NCI-H774 (cell line): Measurements from ENCODE around the gene TLN1.
A peak's percentile ranks its signal among the peaks of the same experiment; 100 is the strongest.

Source experiments
- DNase-seq: peaks from one replicate; lab custom pipeline; 2025; lab: John Stamatoyannopoulos, UW

The TLN1 gene

DNA sequence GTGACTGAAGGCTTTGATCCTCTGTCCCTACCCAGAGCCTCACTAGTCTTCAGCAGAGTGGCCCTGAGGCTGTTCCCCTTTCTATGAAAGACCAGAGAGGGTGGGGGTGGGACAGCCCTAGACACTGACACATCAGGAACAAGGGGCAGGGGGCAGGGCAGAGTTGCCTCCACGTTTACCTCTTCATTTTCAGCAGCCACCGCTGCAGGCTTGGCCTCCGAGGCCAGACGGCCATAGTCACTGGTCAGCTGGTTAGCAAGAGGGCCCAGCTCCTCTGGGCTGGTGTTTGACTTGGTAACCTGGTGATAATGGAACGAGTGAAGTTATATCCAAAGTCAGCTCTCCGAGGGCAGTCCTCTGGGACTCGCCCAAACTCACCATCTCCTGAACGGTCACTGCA, 26.6 kb downstream of the TLN1 start:
- no peak for DNase-seq

DNA sequence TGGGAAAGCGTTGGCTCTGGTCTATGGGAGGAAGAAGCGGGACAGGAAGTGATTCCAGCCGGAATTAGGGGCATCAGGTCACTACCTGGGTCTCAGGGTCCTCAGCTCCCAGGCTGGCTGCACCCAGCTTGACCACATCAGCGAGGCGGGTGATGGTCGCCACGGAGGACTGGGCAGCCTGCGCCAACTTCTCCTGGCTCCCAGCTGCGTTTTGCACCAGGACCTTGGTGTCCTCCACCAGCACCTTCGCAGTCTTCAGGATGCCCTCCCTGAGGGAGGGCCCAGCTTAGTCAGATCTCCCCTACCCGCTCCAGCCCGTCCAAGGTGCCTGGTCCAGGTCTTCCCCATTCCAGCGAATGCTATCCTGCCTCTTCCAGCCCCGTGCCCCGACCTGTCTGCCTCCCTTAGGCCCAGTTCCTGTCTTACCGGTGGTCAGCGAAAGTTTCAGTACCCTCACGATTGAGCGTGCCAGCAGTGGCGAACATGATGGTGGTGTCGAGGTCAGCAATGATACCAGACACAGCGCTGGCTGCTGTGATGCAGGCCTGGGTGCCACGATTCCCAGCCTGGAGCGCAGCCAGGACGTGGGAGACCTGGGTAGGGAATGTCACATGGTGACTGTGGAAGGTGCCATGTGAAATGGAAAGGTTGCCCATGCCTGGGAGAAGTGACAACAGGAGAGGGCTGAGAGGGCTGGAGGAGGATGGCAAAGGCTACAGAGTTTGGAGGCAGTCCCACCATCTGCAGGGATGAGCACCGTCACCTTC, 27.9 kb downstream of the TLN1 start:
- DNase-seq, result no peak

DNA sequence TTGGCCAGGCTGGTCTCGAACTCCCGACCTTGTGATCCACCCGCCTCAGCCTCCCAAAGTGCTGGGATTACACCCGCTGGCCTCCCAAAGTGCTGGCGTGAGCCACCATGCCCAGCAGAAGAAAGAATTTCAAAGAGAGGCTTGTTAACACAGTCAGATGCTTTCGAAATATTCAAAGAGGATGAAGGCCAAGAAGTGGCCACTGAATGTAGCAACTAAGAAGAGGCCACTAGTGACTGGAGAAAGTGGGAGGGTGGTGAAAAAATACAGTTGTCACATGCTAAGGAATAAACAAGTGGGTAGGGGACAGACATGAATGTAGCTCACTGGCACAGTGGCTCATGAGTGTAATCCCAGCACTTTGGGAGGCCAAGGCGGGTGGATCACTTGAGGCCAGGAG, 29.3 kb downstream of the TLN1 start:
- no peak for DNase-seq

DNA sequence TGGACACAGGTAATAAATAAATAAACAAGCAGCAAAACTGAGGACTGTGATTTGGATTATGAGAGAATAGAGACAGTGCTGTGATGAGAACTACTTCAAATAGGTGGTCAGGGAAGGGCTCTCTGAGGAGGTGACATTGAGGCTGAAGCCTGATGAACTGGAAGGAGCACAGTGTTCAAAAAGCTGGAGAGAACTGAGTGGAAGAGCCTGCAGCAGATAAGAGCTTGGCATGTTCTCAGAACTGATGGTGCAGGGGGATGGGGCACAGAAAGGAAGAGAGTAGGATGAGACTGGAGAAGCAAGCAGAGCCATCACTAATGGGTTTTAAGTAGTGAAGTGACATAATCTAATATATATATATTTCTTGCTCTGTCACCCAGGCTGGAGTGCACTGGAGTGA, 31.1 kb downstream of the TLN1 start:
- no peak for DNase-seq

GRCh38 chr9:35700031-35700430, 32.0 kb downstream of the TLN1 start:
- DNase-seq, result no peak

- no peak for DNase-seq
Measured at GRCh38 chr9:35698231-35698630, 33.8 kb downstream of the TLN1 start.

DNA sequence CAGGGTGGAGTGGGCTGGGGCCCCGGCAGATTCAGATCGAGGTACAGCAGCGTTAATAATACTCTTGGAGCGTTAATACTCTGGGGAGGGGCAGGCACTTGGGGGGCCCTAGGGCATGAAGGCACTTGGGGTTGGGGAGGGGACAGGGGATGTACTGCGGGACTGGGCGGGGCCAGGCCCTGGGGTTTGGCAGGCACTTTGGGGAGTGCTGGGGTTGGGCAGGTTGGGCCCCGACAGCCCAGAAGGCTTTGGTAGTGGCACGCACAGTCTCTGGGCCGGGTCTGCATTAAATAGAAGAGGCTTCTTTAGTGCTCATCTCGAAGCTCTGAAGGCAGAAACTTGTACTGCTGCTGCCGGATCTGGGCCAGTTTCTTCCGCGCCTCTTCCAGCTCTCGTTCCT, 34.5 kb downstream of the TLN1 start:
- no peak for DNase-seq

- peak; percentile 3 for DNase-seq
Measured at GRCh38 chr9:35696520-35697215, 35.3 kb downstream of the TLN1 start.

- DNase-seq, result no peak
Measured at GRCh38 chr9:35695943-35696401, 36.0 kb downstream of the TLN1 start.

GRCh38 chr9:35691757-35692301, 40.2 kb downstream of the TLN1 start:
- no peak for DNase-seq

DNA sequence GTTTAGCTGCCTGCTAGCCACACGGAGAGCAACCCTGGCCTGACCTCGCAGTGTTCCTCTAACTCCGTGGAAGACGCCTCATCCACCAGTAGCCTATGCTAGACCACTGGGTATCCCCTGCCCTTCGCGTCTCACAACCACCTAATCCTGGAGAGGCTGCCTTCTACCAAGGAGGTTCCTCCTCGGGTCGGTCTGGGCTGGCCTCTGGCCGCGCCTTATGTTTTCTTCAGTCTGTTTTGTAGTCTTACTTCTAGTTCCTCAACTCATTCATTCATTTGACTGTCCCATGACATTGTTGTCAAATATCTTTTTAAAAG, 40.7 kb downstream of the TLN1 start:
- no peak for DNase-seq

DNA sequence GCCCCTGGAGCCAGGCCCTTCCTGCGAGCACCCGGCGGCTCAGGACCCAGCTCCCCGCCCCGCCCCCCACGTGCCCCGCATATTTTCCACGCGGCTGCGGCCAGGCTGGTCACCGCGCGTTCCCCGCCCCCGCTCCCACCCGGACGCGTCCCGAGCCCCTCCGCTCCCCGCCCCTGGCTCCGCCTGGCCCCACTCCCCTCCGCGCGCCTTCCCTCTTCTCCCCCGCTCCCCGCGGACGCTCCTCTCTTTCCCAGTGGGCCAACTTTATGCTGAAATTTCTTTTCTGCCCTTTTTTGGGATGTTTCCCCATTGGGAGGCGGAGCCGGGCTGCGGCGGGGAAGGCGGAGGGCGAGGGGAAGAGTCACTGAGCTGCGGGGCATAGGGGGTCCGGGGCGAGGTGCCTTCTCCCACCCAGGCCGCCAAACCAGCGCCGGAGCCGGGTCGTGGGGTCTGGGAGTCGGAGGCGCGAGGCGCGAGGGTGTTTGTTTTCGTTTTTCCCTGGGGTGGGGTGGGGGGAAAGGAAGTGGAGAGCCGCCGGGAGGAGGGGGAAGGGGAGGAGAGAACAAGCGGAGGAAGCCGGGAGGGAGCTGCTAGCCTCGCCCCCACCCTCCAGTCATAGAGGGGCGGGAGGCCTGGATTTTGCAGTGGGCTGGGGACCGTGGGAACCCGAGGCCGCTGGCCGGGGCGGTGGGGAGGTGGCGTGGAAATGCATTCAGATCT, 41.2 kb downstream of the TLN1 start:
- DNase-seq, result peak; percentile 6

GRCh38 chr9:35690294-35690613, 41.7 kb downstream of the TLN1 start:
- DNase-seq, result no peak

DNA sequence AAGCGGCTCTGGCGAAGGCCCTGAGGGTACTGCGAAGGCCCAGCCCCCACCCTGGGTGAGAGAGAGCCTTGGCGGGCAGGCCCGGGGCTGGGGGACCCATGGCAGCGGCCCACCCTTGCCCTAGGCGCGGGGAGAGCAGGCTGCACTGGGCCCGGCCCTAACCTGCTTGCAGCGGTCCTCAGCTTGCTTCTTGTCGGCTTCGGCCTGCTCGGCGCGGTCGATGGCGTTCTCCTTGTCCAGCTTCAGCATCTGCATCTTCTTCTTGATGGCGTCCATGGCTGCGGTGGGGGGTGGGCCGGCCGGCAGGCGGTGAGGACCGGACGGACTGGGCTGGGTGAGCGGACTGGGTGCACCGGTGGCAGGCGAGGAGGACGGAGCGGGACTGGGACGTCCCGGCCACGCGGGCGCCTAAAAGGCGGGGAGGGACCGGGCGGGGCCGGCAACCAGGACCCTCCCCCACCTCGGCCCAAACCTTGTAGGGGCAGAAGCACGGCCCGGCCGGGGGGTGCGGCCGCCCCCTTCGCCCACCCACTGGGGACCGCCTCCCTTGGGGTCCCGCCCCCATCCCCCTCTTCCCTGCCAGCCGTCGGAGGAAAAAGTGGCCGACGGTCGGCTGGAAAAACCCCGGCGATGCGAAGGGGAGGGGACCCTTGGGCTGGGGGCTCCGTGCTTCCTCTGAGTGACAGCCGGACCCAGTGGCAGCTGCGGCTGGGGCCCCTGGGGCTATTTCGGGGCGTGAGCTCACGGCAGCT, 42.3 kb downstream of the TLN1 start, which contains the start of gene TPM2:
TPM2 (minus strand) TSS at position 384 of the 752 bp plus-strand sequence; CDS start at position 276, 108 bp downstream.
- no peak for DNase-seq

DNA sequence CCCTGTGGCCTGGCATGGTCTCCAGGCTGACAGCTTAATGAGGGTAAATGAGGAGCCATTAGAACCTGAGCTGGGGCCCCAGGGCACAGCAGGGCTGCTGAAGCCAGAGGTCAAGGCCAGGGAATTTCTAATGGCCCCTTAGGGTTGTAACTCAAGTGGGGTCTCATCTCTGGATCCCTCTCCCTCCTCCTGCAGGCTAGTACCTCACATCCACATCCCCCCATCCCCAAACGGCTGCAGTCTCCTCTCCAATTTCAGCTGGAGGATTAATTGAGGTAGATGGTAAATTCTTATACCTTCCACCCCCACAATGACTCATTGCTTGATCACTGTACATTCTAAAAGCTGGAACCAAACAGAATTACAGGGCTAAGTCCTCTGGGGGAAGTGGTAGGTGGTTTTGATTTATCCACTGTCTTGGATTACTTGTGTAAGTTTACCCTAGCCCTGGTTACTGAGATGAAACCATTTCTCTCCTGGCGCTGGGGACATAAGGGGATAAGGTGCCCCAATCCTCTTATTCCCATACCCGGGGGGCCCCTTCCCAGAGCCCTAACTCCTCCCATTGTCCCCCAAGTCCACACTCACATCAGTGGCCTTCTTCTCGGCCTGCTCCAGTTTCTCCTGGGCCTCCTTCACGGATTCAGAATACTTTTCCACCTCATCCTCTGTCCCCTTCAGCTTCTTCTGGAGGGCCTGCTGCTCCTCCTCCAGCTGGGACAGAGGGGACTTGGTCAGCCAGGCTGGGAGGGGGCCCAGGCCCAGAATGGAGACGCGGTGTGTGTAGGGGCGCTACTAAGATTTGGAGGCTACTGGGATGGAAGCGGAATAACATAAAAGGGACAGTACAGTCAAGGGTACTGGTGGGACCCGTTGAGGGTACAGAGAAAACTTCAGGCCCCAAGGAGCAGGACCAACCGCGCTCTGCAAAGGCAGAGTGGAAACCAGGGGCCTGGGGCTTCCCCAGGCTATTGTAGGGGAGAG, 43.1 kb downstream of the TLN1 start:
- DNase-seq, result no peak

DNA sequence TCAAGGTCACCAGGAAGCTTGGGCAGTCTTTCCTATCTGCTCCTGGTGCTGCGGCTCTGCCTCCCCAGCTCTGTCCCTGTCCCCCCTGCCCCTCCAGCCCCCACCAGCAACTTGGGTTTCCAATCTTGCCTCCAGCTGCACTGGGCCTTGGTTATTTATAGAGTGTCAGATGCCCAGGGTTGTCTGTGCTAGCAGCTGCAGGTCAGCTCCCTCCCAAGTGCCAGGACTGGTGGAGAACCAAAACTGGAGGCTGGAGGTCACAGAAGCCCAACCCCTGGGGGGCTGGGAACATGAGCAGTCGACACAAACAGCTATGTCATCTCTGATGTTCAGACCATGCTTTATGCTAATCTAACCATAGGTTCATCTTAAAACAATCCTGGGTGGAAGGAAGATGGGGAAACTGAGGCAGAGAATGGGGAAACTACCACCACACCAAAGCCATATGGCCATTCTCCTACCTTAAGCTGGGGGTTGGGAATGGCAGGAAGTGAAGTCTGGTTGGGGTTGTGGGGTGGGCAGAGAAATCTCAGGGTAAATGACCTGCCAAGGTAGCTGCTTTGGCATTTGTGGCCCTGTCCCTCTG, 43.9 kb downstream of the TLN1 start:
- DNase-seq, result no peak

- no peak for DNase-seq
Measured at GRCh38 chr9:35687306-35687705, 44.7 kb downstream of the TLN1 start.

DNA sequence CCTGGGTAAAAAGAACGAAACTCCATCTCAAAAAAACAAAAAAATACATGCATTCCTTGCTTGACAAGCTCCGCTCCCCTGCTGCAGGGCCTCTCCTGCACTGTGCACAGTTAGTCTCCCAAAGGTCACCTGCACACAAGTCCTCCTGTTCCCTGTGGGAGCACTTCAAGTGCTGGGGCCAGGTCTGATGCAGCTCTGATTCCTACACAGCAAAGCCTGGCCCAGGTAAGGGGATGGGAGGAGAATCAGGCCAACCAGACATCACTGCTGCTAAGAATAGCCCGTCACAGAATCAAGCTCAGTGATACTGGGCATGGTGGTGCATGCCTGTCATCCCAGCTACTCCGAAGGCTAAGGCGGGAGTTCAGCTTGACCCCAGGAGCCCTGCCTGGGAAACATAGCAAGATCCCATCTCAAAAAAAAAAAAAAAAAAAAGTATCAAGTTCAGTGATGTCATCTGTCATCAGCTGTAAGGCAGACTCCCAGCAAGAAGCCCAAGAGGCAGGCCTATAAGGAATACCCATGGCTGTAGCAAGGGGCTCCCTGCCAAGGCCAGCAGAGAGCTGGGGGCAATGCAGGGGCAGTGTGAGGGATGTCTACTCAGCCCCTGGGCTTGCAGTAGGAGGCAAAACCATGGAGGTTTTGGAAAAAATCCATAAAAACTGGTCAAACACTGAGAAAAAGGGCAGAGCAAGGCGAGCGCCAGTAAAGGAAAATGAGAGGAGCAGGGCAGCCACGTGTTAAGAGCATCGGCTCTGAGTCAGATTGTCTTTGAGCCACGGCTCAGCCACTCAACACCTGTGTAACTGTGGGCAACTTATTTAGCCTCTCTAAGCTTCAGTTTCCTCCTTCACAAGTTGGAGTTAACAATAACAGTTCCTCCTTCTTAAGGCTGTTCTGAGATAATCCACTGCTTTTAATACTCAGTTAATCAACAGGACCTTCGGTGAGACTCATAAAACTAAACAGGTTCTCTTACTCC, 45.5 kb downstream of the TLN1 start:
- no peak for DNase-seq

DNA sequence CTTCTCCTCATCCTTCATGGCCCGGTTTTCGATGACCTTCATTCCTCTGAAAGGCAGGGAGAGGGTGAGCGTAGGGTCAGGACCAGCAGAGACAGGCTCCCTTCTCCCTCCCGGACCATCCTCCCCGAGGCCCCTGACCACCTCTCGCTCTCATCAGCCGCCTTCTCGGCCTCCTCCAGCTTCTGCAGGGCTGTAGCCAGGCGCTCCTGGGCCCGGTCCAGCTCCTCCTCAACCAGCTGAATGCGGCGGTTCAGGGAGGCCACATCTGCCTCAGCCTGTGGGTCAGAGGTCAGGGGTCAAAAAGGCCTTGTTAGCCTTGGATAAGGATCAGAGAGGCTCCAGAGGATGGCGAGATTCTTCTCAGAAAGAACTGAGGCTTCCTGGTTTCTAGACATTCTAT, 46.5 kb downstream of the TLN1 start:
- no peak for DNase-seq
